ENCODE results near the gene THEMIS. TPM values are rescaled to one million over a fixed set of nuclear protein-coding genes. Genes with fewer than 3 reads are reported as not detected.

The THEMIS gene
- total RNA-seq, 1 donor from 2014 or later, result not detected

DNA sequence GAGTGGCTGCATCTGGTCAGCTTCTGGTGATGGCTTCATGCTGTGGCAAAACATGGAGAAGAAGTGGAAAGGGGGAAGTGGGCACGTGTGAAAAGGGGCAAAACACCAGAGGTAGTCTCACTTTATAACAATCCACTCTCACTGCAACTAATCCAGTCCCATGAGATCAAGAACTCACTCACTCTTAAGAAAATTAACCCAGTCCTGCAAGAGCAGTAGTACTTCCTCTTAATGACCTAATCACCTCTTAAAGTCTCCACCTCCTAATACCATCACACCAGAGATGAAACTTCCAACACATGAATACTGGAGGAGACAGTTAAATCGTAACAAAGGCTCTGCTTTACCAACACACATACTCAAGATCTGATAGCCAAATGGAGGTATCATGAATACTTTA is 152.6 kb downstream of the THEMIS start:
- Histone ChIP-seq H3K4me1 (no peaks in the 10 kb centered on the region), H3K36me3 (no peaks in the 10 kb centered on the region), H3K4me3 (no peak overlapping the region), H3K9me3 (no peaks in the 10 kb centered on the region), H3K27ac (no peak overlapping the region), H3K27me3 (no peaks in the 10 kb centered on the region)
- DNase-seq (ENCODE audit: low spot score in 2 of 2), result no peak
- TF ChIP-seq CTCF (IDR thresholded peaks at IDR 0.05), result no peak
- intact Hi-C loops (cut with DNase I), result no loop called here

GRCh38 chr6:127738423-127738822 is 162.4 kb downstream of the THEMIS start:
- H3K4me1 ChIP-seq, result no peaks in the 10 kb centered on the region
- H3K9me3 ChIP-seq, result no peaks in the 10 kb centered on the region
- DNase-seq (ENCODE audit: low spot score in 2 of 2), result no peak
- no peaks in the 10 kb centered on the region for H3K36me3 ChIP-seq
- H3K27me3 ChIP-seq, result no peaks in the 10 kb centered on the region
- H3K4me3 ChIP-seq, result no peak overlapping the region
- no peak overlapping the region for H3K27ac ChIP-seq
- intact Hi-C loops (cut with DNase I), result no loop called here
- TF ChIP-seq CTCF (IDR thresholded peaks at IDR 0.05), result no peak

DNA sequence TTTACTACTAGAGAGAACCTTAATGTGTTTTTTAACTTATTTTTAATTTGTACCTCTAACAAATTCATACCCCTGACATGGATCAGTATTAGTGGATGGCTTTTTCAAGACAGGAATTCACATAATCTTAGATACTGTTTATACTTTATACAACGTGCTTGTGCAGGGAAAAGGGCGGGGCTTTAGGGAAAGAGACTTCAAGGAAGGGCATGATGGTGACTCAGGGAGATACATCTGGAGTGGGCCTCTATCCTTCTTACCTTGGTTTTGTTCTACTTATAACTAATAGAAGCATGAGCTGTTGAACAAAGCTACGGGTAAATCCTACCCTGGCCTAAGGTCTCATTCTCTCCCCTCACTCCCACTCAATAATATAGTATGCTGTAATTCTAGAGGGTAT is 163.1 kb downstream of the THEMIS start:
- no peaks in the 10 kb centered on the region for H3K4me1 ChIP-seq
- H3K27me3 ChIP-seq, result no peaks in the 10 kb centered on the region
- no peak for TF ChIP-seq CTCF (IDR thresholded peaks at IDR 0.05)
- H3K27ac ChIP-seq, result no peak overlapping the region
- no peak overlapping the region for H3K4me3 ChIP-seq
- intact Hi-C loops (cut with DNase I), result no loop called here
- no peaks in the 10 kb centered on the region for H3K9me3 ChIP-seq
- no peaks in the 10 kb centered on the region for H3K36me3 ChIP-seq
- DNase-seq (ENCODE audit: low spot score in 2 of 2), result no peak

DNA sequence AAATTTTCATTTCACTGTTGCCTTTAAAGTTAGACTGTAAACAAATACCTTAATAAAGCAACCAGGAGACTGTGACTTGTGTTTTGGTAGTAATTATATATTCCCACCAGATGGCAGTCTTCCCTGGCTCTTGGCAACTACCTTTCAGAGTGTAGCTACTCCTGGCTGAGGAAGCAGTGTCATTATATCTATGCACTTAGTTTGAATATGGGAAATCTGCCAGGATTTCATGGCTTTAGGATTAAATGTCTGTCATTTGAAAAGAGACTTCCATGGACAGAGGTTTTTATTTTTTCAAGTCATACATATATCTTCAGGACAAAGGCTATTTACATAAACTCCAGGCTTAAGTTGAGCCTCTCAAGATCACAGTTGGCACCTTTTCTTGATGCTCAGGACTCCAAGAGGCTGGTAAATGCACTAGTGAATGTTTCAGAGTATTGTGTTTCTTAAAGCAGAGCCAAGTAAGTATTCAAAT is 163.8 kb downstream of the THEMIS start:
- Histone ChIP-seq H3K9me3 (no peaks in the 10 kb centered on the region), H3K36me3 (no peaks in the 10 kb centered on the region), H3K27me3 (no peaks in the 10 kb centered on the region), H3K27ac (no peak overlapping the region), H3K4me1 (no peaks in the 10 kb centered on the region), H3K4me3 (no peak overlapping the region)
- intact Hi-C loops (cut with DNase I), result no loop called here
- TF ChIP-seq CTCF (IDR thresholded peaks at IDR 0.05), result peak; percentile 6 to 62 (median 43)
- no peak for DNase-seq (ENCODE audit: low spot score in 2 of 2)

DNA sequence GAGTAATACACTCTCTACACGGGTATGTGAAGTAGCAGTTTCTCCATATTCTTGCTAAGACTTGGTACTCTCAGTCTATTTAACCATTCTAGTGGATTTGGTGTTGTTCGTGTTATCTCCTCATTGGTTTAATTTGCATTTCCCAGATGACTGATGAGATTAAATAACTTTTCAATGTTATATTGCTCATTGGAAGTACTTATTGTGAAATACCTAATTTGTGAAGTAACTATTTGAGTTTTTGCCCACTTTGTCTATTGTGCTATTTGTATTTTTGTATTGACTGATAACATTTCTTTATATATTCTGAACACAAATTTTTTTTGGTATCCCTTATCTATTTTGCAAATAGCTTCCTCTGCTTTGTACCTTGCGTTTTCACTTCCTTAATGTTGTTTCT is 167.9 kb downstream of the THEMIS start:
- intact Hi-C loops (cut with DNase I), result no loop called here
- H3K27me3 ChIP-seq, result no peaks in the 10 kb centered on the region

More for the DNA sequence above, 167.9 kb downstream of the THEMIS start:
- Histone ChIP-seq H3K4me1 (no peaks in the 10 kb centered on the region), H3K36me3 (no peaks in the 10 kb centered on the region), H3K4me3 (no peak overlapping the region), H3K9me3 (no peaks in the 10 kb centered on the region), H3K27ac (no peak overlapping the region)
- no peak for DNase-seq (ENCODE audit: low spot score in 2 of 2)
- TF ChIP-seq CTCF (IDR thresholded peaks at IDR 0.05), result no peak
